NOMO-1 (cell line): Measurements from ENCODE around the gene GLCE.
A peak's percentile ranks its signal among the peaks of the same experiment; 100 is the strongest.
"Not testable (repeated sequence)": the region's sequence is repeated elsewhere in the genome, so short reads cannot be mapped to it uniquely, and the experiment has no call there.

Experiments used
- DNase-seq, 2 experiments: peaks; one replicate each; lab custom pipeline; 2025; ENCODE audit not compliant: unreplicated experiment in 2 of 2; lab: John Stamatoyannopoulos, UW

Gene GLCE

DNA sequence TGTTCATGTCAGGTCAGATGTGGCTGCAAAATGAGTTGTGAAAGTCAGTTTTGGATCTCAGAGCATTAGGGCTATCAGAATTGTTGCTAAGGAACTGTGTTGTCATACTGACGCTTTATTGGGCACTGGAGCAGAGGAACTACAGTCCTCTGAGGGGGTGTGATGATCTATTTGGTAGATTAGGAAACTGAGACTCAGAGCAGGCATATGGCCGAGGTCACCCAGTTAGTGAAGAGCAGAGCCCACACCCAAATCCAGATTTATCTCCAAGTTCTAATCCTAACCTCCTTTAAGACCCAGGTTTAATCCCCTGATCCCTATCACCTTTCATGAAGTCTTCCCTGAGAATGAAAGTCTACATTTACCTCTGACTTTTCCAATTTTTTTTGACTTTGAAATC lies 25.6 kb upstream of the GLCE start:
- DNase-seq = no peak

DNA sequence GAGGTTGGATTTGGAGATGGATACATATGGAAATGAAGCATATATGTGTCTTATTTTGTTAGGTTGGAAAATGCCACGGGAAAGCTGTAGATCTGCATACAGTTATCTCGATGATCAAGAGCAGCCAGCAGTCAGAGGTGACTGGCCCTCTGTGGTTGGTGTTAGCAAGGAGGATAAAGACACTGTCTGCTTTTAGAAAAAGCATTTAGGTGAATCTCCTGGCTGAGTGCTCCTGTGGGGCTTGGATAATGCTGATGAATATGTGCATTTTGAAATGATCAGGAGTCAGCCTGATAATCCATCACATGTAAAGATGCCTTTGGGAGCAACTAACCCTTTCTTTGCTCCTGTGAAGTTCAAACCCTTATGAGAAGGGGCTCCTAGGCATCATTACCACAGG lies 24.9 kb upstream of the GLCE start:
- no peak for DNase-seq

- no peak for DNase-seq
Observed at GRCh38 chr15:69138963-69139362, 21.5 kb upstream of the GLCE start.

GRCh38 chr15:69140306-69140705 lies 20.1 kb upstream of the GLCE start:
- no peak for DNase-seq

GRCh38 chr15:69141286-69141701 lies 19.1 kb upstream of the GLCE start:
- DNase-seq = no peak

- no peak for DNase-seq
Observed at GRCh38 chr15:69141833-69142232, 18.6 kb upstream of the GLCE start.

- no peak for DNase-seq
Observed at GRCh38 chr15:69143756-69144436, 16.5 kb upstream of the GLCE start.

DNA sequence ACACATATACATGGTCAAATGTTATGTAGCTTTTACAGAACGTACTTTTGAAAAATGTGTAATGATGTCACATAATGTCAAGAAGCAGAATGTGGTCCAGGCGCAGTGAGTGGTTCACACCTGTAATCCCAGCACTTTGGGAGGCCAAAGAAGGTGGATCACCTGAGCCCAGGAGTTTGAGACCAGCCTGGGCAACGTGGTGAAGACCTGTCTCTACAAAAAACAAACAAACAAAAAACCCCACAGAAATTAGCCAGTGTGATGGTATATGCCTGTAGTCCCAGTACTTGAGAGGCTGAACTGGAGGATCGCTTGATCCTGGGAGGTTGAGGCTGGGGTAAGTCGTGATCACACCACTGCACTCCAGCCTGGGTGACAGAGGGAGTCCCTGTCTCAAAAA lies 15.9 kb upstream of the GLCE start:
- no peak for DNase-seq

GRCh38 chr15:69145149-69145693 lies 15.2 kb upstream of the GLCE start:
- DNase-seq = no peak

DNA sequence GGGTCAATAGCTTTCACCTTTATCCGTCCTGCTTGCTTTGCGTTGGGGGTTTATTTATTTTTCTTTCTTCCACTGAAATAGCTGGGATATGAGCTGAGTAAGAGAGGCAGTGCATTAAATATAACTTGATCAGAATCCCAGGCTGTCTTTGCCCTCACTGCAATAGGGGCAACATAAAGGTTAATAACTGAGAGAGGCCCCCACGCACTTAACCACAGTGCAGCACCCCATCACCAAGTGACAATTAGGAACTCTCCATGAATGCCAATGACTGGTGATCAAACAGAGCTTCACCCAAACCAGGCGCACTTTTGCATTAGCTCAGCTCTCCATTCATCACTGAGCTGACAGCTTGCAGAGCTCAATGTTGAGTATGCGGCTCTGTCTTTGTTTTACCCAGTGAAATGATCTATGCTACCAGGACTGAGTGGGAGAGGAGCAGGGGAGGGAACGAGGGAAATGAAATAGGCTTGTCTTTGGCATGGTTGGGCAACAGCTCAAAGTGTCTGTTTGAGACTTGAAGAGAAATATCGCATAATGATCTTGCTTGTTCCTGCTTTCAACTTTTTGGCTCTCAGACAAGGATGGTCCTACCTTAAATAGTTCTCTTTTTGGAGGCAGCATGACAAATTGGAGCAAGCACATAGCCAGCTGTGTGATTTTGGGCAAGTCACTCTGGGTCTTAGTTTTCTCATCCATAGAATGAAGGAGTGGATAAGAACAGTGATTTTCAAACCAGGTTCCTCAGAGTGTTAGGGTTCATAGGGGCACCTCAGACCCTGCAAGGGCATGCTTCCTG lies 14.5 kb upstream of the GLCE start:
- peak; percentile 46 to 71 for DNase-seq

GRCh38 chr15:69146724-69147435 lies 13.6 kb upstream of the GLCE start:
- no peak for DNase-seq

DNA sequence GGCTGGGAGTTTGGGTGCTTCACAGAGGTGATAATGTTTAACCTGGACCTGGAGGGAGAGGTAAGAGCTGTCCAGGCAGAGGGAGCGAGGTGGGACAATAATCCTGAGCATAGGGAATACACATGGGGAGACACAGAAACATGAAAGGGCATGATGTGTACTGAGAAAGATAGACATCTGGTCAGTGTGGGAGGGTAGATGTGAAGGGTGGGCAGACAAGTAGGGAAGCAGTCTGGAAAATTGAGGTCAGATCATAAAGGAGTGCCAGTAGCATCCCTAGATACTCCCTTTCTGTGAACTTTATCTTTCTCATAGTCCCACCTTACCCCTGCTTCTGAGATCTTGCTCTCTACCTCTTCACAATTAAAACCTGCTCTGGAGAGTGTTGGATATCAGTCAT lies 12.0 kb upstream of the GLCE start:
- no peak for DNase-seq

- no peak for DNase-seq
Observed at GRCh38 chr15:69149163-69149562, 11.3 kb upstream of the GLCE start.

- no peak for DNase-seq
Observed at GRCh38 chr15:69149803-69150202, 10.6 kb upstream of the GLCE start.

DNA sequence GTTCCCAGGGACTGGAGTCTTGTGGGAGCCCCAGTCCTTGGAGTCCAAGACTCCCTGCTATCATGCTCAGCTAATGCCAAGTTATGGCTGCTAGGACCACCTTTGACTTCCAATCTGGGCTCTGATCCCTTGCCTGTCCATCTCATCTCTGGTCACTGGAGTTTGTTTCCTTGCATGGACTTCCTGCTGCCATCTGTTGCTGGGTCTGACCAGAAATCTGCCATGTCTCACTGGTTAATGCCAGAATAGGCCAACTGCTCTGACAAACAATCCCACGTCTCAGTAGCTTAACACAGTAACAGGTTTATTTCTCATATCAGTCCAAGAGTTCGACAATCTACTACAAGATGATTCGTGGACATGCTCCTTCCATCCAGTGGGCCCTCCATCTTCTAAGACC lies 10.1 kb upstream of the GLCE start:
- DNase-seq = no peak

- no peak for DNase-seq
Observed at GRCh38 chr15:69150841-69151240, 9.6 kb upstream of the GLCE start.

DNA sequence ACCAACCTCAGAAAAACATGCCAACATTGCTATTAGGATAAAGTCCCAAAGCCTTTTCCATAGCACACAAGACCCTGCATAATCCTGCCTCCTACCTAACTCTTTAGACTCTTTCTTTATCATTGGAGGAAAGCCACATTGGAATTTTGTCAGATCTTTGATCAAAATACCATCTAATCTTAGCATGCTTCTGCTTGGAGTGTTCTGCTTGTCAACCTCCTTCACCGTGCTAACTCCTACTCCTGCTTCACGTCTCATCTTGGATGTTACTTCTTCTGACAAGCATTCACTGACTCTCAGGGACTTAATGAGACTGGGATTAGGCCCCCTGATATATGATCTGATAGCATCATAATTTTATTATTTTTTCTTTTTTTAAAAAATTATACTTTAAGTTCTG lies 7.4 kb upstream of the GLCE start:
- no peak for DNase-seq

GRCh38 chr15:69153587-69153986 lies 6.8 kb upstream of the GLCE start:
- not testable (repeated sequence) for DNase-seq

DNA sequence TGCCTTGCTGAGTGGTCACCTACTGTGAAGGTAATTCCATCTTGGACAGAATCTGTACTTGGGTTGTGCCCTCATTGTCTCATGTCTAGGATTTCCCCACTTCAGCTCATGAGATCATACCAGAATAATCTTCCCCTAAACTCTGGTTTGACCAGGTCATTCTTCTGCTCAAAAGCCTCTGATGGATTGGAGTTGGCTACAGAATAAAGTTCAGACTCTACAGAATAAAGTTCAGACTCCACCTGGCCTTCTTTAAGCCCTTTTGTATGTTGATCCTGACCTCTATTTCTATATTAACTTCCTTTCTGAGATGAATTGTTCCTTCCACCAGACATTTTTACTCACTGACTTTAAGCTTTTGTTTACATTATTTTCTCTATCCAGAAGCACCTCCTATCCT lies 6.4 kb upstream of the GLCE start:
- no peak for DNase-seq

DNA sequence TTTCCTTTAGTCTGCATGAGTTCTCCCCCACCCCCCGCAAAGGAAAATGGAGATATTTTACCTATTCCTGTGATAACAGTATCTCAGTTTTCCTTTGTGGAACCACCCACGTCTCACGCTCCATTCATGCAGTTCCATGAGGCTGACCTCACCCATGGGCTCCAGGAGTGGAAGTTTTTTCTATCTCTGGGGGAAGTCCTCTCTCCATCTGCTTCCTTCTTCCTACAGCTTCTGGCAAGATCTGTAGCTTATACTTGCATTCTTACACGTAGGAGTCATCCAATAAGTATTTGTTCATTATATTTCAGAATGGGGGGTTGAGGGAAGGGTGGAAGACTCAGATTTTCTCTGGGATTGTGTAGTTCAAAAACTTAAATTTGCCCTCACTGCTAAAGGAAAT lies 5.8 kb upstream of the GLCE start:
- no peak for DNase-seq

DNA sequence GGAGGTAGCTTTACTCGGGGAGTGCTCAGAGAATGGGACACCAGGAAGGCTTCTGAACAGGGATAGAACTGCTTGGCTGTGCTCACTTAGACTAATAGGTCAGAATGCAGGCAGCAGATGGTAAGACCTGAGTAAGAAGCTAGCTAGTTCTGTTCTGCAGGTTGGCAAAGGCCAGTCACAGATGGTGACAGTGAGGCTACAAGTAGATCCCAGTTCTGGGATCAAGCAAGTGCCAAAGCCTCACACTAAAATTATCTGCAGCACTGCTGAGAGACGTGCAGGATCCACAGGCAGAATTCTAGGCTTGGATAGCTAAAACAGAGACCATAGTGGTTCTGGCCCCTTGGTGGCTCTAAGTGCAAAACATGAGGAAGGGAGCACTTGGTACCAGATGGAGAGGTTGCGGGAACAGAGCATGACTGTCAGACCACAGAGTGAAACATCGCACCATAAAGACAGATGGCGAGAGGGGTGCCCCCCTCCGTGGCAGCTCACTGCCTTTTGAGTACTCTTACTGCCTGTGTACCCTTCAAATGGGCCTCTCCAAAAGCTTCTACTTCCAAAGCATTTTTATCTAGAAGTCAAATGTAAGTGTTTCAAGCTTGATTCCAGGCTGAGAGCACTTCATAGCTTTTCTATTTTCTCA lies 3.6 kb upstream of the GLCE start:
- DNase-seq = no peak
